Endothelial cell of umbilical vein (primary cell): ENCODE data around the gene INPP4B. TPM values are rescaled to one million over a fixed set of nuclear protein-coding genes. Genes with fewer than 3 reads are reported as not detected.

Source experiments
- BruUV-seq: library from RNA; stranded (reverse); fragments of 400-500 nt; replicated peaks from 2 replicates; lab custom pipeline; 2021; lab: Mats Ljungman, UMichigan
- CTCF ChIA-PET: fragments of 300-600, 350-600 bp; sonication (Branson Sonifier 250); formaldehyde crosslinking; loops from one replicate; lab custom pipeline; 2021; ENCODE audit warnings: antibody characterized with exemption, inconsistent platforms; lab: Charles Lee
- POLR2A ChIA-PET: fragments of 300-600, 350-600 bp; sonication (Branson Sonifier 250); formaldehyde crosslinking; loops from one replicate; lab custom pipeline; 2021; ENCODE audit warnings: antibody characterized with exemption, inconsistent platforms; lab: Charles Lee
- DNase-seq: peaks from one replicate; pipeline ENCODE4 v3.0.0-alpha.2; 2011; ENCODE audit warnings: low read depth, low spot score
- FAIRE-seq: peaks from 2 replicates; lab custom pipeline; 2011; peaks lifted over from hg19 to GRCh38; lab: Jason Lieb, UNC
- H2AFZ ChIP-seq: 2 replicates; pipeline ENCODE4 v1.6.0; 2012; ENCODE audit warnings: low read depth, low read length, control low read depth, inconsistent platforms
- H3K27ac ChIP-seq: 2 replicates; pipeline ENCODE4 v1.5.1; 2011; ENCODE audit warnings: low read depth, mild to moderate bottlenecking, control low read depth, low read length, moderate library complexity; ENCODE audit not compliant: insufficient read depth
- H3K27me3 ChIP-seq, 2 experiments: 2 replicates each; pipeline versions ENCODE4 v1.6.0 to v1.6.1; 2011; ENCODE audit warnings: low read length in 2 of 2, mixed read lengths in 1 of 2; ENCODE audit not compliant: control insufficient read depth in 2 of 2, insufficient read depth in 2 of 2
- H3K36me3 ChIP-seq, 2 experiments: 2 replicates in 1 of 2; 3 replicates in 1 of 2; pipeline ENCODE4 v1.5.1; 2011; ENCODE audit warnings: low read length in 2 of 2, mild to moderate bottlenecking in 1 of 2, moderate library complexity in 1 of 2; ENCODE audit not compliant: control insufficient read depth in 2 of 2, insufficient read depth in 2 of 2; ENCODE audit errors: extremely low read depth in 1 of 2
- H3K4me1 ChIP-seq: 3 replicates; pipeline ENCODE4 v1.5.1; 2011; ENCODE audit warnings: mild to moderate bottlenecking, low read length; ENCODE audit not compliant: control insufficient read depth, insufficient read depth; ENCODE audit errors: extremely low read depth
- H3K4me2 ChIP-seq: 2 replicates; pipeline ENCODE4 v1.6.1; 2011; ENCODE audit warnings: low read length, control low read depth, mixed read lengths; ENCODE audit not compliant: insufficient read depth
- H3K4me3 ChIP-seq, 3 experiments: fragments of 200-600 bp in 1 of 3; sonication (generic), shearing (Covaris generic) in 1 of 3; replicated peaks in 1 of 3; 2 replicates each; pipeline ENCODE4 v1.5.1; 2011 to 2016; ENCODE audit warnings: control low read depth in 3 of 3, low read length in 3 of 3, mild to moderate bottlenecking in 2 of 3, inconsistent platforms in 1 of 3, low read depth in 1 of 3, moderate library complexity in 1 of 3; ENCODE audit not compliant: insufficient read depth in 1 of 3
- H3K79me2 ChIP-seq: 2 replicates; pipeline ENCODE4 v1.6.0; 2012; ENCODE audit warnings: low read length, inconsistent platforms; ENCODE audit not compliant: control insufficient read depth, insufficient read depth
- H3K9ac ChIP-seq: replicated peaks from 2 replicates; pipeline ENCODE3; 2011; ENCODE audit warnings: low read length, control low read depth; ENCODE audit not compliant: insufficient read depth; ENCODE audit errors: extremely low read depth
- H3K9me1 ChIP-seq: replicated peaks from 3 replicates; pipeline ENCODE4 v1.6.0; 2011; ENCODE audit warnings: mild to moderate bottlenecking, low read length; ENCODE audit not compliant: control insufficient read depth, insufficient read depth; ENCODE audit errors: extremely low read depth
- H3K9me3 ChIP-seq: replicated peaks from 2 replicates; pipeline ENCODE4 v1.5.1; 2012; ENCODE audit warnings: low read length, inconsistent platforms; ENCODE audit not compliant: control insufficient read depth, insufficient read depth
- H4K20me1 ChIP-seq: replicated peaks from 2 replicates; pipeline ENCODE3; 2011; ENCODE audit warnings: mild to moderate bottlenecking, low read length; ENCODE audit not compliant: control insufficient read depth, insufficient read depth; ENCODE audit errors: extremely low read depth
- CTCF ChIP-seq, 2 donors: IDR thresholded peaks; 1 replicate in 1 of 2; 2 replicates in 1 of 2; pipeline ENCODE4 v1.5.1; 2011; ENCODE audit warnings: low read length in 2 of 2, mild to moderate bottlenecking in 2 of 2, moderate library complexity in 2 of 2, control low read depth in 1 of 2, inconsistent platforms in 1 of 2, low read depth in 1 of 2; ENCODE audit not compliant: insufficient read depth in 1 of 2; ENCODE audit errors: extremely low read depth in 1 of 2
- EZH2 ChIP-seq: IDR thresholded peaks from 2 replicates; pipeline ENCODE4 v1.6.1; 2012; ENCODE audit warnings: borderline replicate concordance, low read depth, mild to moderate bottlenecking, moderate library complexity, low read length, inconsistent platforms; ENCODE audit not compliant: severe bottlenecking
- FOS ChIP-seq: IDR thresholded peaks from 2 replicates; pipeline ENCODE4 v1.6.1; 2011; ENCODE audit warnings: mild to moderate bottlenecking, low read length, moderate library complexity, borderline replicate concordance; ENCODE audit not compliant: insufficient read depth
- GATA2 ChIP-seq: IDR thresholded peaks from 2 replicates; pipeline ENCODE4 v1.7.0; 2011; ENCODE audit warnings: low read depth, mild to moderate bottlenecking, moderate library complexity, mixed read lengths, low read length; ENCODE audit not compliant: insufficient read length, insufficient read depth
- JUN ChIP-seq: IDR thresholded peaks from 2 replicates; pipeline ENCODE4 v1.6.1; 2011; ENCODE audit warnings: borderline replicate concordance, low read depth; ENCODE audit not compliant: insufficient read length, insufficient read depth
- MAX ChIP-seq: IDR thresholded peaks from 2 replicates; pipeline ENCODE4 v1.6.1; 2011; ENCODE audit not compliant: insufficient read depth, insufficient read length
- MYC ChIP-seq: IDR thresholded peaks from one replicate; pipeline ENCODE4 v1.6.1; 2011; ENCODE audit warnings: mild to moderate bottlenecking, low read depth, low read length
- POLR2A ChIP-seq: IDR thresholded peaks from 2 replicates; pipeline ENCODE4 v1.6.1; 2012; ENCODE audit warnings: low read depth, mild to moderate bottlenecking, control low read depth, low read length
- POLR2AphosphoS5 ChIP-seq: IDR thresholded peaks from 2 replicates; pipeline ENCODE4 v1.6.1; 2012; ENCODE audit warnings: low read depth, mild to moderate bottlenecking, control low read depth, low read length, moderate library complexity; ENCODE audit not compliant: insufficient read depth
- dilution Hi-C: fragments of 300-500 bp; cut with MboI; formaldehyde crosslinking; loops from one replicate; pipeline ENCODE4 v1.15.0; 2019; ENCODE audit warnings: low sequenced_read_pairs; ENCODE audit not compliant: extremely low pct_ligation_motif_present
- intact Hi-C: fragments of 100-400 bp; cut with micrococcal nuclease; formaldehyde crosslinking; loops from one replicate; pipeline ENCODE4 v1.10.0; 2022
- polyA plus RNA-seq, 4 experiments: library from polyadenylated mRNA; depleted of rRNA in 3 of 4; stranded (reverse) in 3 of 4; unstranded in 1 of 4; fragments of >200 nt; gene quantifications; 2 replicates each; pipeline versions ENCODE4 v1.2.1 to v1.2.3, GENCODE V29; 2011 to 2012; ENCODE audit warnings: missing spikeins in 1 of 4
- total RNA-seq: library from RNA; stranded (reverse); gene quantifications from 2 replicates; pipeline ENCODE4 v1.2.3, GENCODE V29; 2021

Gene INPP4B
- total and polyA plus RNA-seq, 2 donors (not counting 3 experiments of a cell fraction or from before 2014, with no cell fraction given), result 0.41 to 3.1 TPM

- no peak overlapping the region for H3K27ac ChIP-seq
- H3K36me3 ChIP-seq, result no peaks in the 10 kb centered on the region
- H2AFZ ChIP-seq, result no peak overlapping the region
- H3K9me3 ChIP-seq, result no peaks in the 10 kb centered on the region
- peak; percentile 34 for DNase-seq
- TF ChIP-seq MAX (no peak), JUN (no peak), MYC (no peak), CTCF (IDR thresholded peaks at IDR 0.05; ENCODE audit: extremely low read depth in 1 of 2, insufficient read depth in 1 of 2, low read depth in 1 of 2, low read length in 2 of 2) (no peak), POLR2A (no peak), FOS (no peak), POLR2AphosphoS5 (no peak), GATA2 (no peak), EZH2 (no peak)
- no peak for FAIRE-seq
- intact Hi-C loops (no loop called here), dilution Hi-C loops (no loop called here)
- H3K27me3 ChIP-seq, result no peaks in the 10 kb centered on the region
- H3K9ac ChIP-seq, result no peak overlapping the region
- H3K79me2 ChIP-seq, result no peaks in the 10 kb centered on the region
- no peak overlapping the region for H3K4me2 ChIP-seq
- no peaks in the 10 kb centered on the region for H4K20me1 ChIP-seq
- no peaks in the 10 kb centered on the region for H3K4me1 ChIP-seq
- ChIA-PET POLR2A (no interaction called here), CTCF (interaction anchor here (0.8 to 0.9 kb wide), 2 partner anchors 14 to 519 kb away, joined by 3 to 5 read pairs; no protein-coding TSS in a partner anchor)
- H3K9me1 ChIP-seq, result no peaks in the 10 kb centered on the region
- no peak overlapping the region for H3K4me3 ChIP-seq
- BruUV-seq, result no TSS peak
These were observed 645.1 kb downstream of the INPP4B start for GRCh38 chr4:142201041-142201440.
